Measurements from ENCODE around the gene R3HCC1L. TPM values are rescaled to one million over a fixed set of nuclear protein-coding genes. Genes with fewer than 3 reads are reported as not detected.

R3HCC1L gene
- total RNA-seq, 1 experiment from 2014 or later = 30.6 TPM

Other genes with a start within 250 kb of the R3HCC1L start
- not detected in 2 replicates for gene CRTAC1, start 104.0 kb upstream of the R3HCC1L start, total RNA-seq (2014; rRNA removed; shearing (Covaris generic))
- gene LOXL4, start 133.5 kb downstream of the R3HCC1L start, total RNA-seq (2014; rRNA removed; shearing (Covaris generic)) = 8.1 and 8.7 TPM in 2 replicates